GM13977 (cell line): Measurements from ENCODE around the gene LRRC47.

Source experiments
- DNase-seq: peaks from one replicate; pipeline ENCODE4 v3.0.0; 2012; ENCODE audit warnings: low spot score
- CTCF ChIP-seq: IDR thresholded peaks from 2 replicates; pipeline ENCODE4 v1.5.1; 2012; ENCODE audit warnings: mild to moderate bottlenecking, control low read depth; ENCODE audit not compliant: insufficient read depth; ENCODE audit errors: extremely low read depth, missing control alignments
- in situ Hi-C: fragments of 300-500 bp; cut with MboI; formaldehyde crosslinking; loops from one replicate; pipeline ENCODE4 v1.12.0; 2022; ENCODE audit warnings: low sequenced_read_pairs, low pct_unique_long_range_greater_than_20kb, mixed read lengths, inconsistent platforms; ENCODE audit not compliant: unreplicated experiment

Gene LRRC47

DNA sequence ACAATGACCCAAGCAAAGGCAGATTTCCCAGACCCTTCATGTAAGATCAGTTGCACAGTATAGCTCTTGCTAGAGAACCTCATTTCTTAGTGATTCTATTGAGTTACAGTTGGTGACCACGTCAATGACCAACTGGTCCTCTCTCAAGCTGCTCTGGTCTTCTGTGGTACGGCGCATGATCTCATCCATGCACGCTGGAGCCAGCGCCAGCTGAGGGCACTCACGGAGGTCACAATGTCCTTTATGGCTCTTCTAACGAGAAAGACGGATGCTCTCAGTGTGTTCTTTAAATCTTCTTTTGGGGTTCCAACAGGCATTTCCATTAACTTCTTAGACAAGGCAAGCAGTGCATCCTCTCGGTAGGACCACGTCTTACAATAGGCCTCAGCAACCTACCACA, 38.4 kb upstream of the LRRC47 start:
- TF ChIP-seq CTCF: no peak
- in situ Hi-C loops: no loop called here
- no peak for DNase-seq

GRCh38 chr1:3831689-3832088, 35.4 kb upstream of the LRRC47 start:
- in situ Hi-C loops: no loop called here
- TF ChIP-seq CTCF: no peak
- DNase-seq: no peak

DNA sequence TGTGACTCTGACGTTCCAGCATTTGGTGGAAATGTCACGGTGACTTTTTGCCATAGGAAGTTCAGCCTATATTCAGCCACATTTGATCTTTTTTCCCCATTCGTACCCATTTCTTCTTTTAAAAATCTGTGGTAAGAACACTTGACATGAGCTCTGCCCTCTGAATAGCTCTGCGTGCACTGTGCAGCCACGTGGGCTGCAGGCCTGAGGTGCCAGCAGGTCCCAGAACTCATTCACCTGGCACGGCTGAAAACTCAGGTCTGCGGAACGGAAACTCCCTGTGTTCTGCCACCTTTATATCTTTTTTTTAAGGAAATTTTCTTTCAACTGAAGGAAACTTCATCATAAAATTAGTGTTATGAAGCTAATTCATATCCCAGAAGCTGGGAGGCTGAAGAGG, 32.1 kb upstream of the LRRC47 start:
- TF ChIP-seq CTCF: no peak
- no peak for DNase-seq
- in situ Hi-C loops: no loop called here

GRCh38 chr1:3827813-3828307, 31.6 kb upstream of the LRRC47 start:
- TF ChIP-seq CTCF: no peak
- no peak for DNase-seq

GRCh38 chr1:3825356-3825755, 29.1 kb upstream of the LRRC47 start:
- no peak for DNase-seq
- in situ Hi-C loops: no loop called here
- TF ChIP-seq CTCF: no peak

More at GRCh38 chr1:3827813-3828307, 31.6 kb upstream of the LRRC47 start:
- in situ Hi-C loops: no loop called here

DNA sequence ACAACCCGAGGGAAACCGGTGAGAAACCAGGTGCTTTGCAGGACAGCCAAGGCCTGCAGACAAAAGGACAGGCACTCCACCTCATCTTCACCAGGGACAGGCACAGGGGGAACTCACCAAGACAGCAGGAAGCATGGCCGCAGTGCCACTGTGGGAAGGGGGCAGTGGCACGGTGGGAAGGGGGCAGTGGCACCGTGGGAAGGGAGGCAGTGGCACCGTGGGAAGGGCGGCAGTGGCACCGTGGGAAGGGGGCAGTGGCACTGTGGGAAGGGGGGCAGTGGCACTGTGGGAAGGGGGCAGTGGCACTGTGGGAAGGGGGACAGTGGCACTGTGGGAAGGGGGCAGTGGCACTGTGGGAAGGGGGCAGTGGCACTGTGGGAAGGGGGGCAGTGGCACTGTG, 28.4 kb upstream of the LRRC47 start:
- in situ Hi-C loops: no loop called here
- DNase-seq: no peak
- no peak for TF ChIP-seq CTCF

DNA sequence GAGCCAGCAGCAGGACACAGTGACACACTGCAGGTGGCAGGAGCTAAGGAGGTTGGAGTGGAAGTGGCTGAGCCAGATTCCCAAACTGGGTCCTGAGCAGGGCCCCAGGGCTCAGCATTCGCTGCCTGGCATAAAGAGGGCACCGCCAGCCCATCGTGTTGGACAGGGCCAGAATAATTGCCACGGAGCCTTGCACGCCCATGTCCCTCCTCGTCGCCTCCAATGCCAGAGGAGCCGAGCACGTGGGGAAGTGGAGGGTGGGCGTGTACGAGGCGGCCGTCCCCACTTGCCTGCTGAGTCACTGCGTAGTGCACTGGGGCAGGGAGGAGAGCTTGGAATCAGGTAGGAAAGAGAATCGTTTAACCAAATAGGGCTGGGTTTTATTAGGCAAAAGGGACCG, 26.1 kb upstream of the LRRC47 start:
- no peak for DNase-seq
- no peak for TF ChIP-seq CTCF
- in situ Hi-C loops: no loop called here
